Mesenteric fat pad (tissue), 1 donor: ENCODE data around the gene TMEM115. TPM values are rescaled to one million over a fixed set of nuclear protein-coding genes. Genes with fewer than 3 reads are reported as not detected.

ENCODE experiments used
- DNase-seq: peaks from one replicate; pipeline ENCODE4 v3.0.0-alpha.2; 2020; ENCODE audit warnings: low spot score
- total RNA-seq: library from RNA; stranded (reverse); fragmentation: NEBNext Ultra II Directional; extraction: Animal tissue kit (Norgen Biotek cat#: 25700); gene quantifications from one replicate; pipeline ENCODE4 v1.2.1, GENCODE V29; 2021
- donor health status: DM: yes; HTN: yes; CAD: no.

The TMEM115 gene
- total RNA-seq, 1 donor from 2014 or later, result 45.6 TPM

GRCh38 chr3:50334339-50335075 is 24.8 kb downstream of the TMEM115 start:
- no peak for DNase-seq

DNA sequence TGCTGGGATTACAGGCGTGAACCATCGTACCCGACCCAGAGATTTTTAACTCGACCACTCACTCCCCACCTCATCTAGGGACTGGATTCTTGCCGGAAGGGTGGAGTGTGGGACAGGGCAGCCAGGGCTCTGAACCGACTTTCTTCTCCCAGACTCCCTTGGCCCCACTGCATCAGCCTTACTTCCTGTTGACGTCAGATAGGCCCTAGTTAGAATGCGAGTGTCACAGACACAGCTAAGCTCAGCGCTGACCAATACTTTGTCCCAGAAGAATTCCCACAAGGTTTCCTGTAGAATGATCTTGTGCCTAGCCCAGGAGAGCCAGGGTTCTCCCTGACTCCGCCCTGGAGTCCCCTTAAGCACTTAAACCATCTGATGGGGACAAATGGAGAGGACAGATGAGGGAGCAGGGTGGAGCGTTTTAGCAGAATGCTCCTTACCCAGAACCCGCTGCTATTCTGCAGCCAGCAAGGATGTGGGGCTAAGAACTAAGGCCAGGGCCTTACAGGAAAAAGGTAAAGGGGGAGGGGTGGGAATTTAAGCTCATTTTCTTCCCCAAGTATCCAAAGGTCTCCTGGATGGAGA is 25.5 kb downstream of the TMEM115 start:
- no peak for DNase-seq

GRCh38 chr3:50331364-50331907 is 27.9 kb downstream of the TMEM115 start:
- DNase-seq, result no peak

DNA sequence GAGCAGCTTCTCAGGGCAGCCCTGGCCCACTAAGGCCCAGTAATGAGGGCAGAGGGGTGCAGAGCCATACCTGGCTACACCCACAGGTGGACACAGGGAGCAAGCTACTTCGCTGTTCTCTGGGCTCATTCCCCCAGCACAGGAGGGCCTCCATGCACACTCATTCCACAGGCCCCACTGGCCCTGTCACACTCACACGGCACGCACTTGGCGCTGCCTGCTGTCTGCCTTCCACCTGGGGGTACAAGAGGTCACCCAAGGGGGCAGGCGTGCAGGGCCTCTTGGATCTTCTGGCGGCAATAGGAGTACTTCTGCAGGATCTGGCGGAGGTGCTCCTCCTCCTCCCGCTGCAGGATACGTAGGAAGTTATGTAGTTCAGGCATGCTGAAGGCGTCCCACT is 29.0 kb downstream of the TMEM115 start:
- DNase-seq, result no peak

DNA sequence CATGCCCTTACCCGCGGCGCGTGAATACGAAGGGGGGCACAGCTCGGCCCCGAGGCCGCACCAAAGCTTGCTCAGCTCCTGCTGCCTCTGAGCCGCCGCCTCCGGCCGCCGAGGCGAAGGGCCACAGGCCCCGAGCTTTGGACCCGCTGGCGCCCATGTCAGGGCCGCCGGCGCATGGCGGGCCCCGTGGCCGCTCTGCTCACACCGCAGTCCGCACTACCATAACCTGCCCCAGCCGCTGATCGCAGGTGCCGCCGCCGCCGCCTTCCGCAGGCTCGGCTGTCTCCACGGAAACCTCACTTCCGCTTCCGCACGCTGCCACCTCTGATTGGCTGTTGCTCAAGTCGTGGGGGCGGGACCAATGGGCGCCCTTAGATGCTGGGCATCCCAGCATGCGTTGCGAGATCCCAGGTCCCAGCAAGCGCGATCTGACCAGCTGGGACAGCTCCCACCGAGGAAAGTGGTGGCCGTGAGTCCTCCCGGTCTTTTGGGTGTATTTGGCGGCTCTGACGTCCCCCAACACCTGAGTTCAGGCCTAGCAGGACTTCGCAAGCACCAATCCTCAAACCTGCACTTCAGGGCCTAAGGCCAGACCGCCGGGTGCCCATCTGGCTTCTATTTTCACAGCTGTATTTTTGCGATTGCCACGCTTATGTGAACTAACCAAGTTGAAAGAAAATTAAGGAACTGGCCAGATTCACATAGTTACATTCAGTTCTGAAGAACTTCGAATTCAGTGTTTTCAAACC is 31.2 kb downstream of the TMEM115 start, which contains the start of gene TUSC2:
TUSC2 (minus strand) TSS at position 281 of the 749 bp plus-strand sequence; CDS start at position 157, 124 bp downstream.
- DNase-seq, result peak; percentile 98

GRCh38 chr3:50327129-50327528 is 32.2 kb downstream of the TMEM115 start:
- DNase-seq, result no peak

DNA sequence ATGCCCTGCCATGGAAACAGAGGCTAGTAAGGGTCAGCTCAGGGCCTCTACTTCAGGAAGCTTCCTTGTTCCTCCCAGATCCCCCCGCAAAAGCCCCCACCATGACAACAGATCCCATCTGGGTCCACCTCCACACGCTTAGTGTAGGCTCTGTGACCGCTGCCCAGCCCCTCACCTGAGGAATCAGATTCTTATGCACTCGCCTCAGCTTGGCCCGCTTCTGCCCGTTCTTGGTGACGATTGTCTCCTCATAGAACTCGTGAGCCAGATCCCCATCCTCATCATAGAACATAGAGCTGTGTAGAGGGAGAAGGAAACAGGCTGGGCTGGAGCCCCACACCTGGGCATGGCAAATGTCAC is 33.2 kb downstream of the TMEM115 start:
- DNase-seq, result no peak

- no peak for DNase-seq
Measured at GRCh38 chr3:50325497-50326181, 33.7 kb downstream of the TMEM115 start.

DNA sequence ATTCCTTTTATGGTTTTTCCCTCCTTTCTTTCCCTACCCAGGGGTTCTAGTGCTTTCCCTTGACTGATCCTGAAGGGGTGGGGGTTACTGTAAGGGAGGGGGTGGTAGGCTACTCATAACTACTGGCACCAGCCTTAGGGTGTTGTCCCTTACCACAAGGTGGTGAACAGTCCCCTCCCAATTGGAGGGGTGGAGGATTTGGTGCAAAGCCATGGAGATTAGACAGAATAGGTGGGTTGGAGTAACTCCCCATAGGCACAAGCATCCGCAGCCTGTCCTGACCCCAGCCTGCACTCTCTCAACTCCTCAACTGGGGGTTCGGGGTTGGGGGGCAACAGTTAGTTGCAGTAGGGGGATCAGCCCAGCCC is 34.2 kb downstream of the TMEM115 start:
- no peak for DNase-seq

- DNase-seq, result no peak
Measured at GRCh38 chr3:50324351-50325112, 34.8 kb downstream of the TMEM115 start.

DNA sequence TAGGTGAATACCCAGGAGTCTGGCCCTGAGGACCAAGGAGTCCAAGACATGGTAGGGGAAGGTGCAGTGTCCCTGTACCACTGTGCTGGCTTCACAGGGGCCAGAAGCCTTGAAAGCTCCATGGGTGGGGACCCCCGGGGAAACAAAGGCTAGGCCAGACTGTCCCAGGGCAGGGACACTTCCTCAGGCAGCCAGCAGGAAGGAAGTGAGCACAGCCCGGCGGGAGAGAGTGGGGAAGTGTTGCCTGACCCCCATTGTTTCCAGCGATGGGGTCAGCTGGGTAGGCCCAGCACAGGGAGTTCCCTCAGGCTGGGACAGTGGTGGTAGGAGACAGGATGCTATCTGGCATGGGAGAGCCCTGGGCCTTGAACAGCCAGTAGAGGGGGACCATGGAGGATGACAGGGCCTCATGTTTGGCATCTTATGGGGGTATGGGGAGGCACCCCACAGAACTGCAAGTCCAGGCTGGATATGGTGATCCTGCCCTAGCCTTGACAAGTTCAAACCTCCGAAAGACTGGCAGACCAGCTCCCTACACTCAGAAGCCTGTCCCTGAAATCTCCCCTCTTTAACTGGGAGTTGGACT is 35.6 kb downstream of the TMEM115 start:
- no peak for DNase-seq

DNA sequence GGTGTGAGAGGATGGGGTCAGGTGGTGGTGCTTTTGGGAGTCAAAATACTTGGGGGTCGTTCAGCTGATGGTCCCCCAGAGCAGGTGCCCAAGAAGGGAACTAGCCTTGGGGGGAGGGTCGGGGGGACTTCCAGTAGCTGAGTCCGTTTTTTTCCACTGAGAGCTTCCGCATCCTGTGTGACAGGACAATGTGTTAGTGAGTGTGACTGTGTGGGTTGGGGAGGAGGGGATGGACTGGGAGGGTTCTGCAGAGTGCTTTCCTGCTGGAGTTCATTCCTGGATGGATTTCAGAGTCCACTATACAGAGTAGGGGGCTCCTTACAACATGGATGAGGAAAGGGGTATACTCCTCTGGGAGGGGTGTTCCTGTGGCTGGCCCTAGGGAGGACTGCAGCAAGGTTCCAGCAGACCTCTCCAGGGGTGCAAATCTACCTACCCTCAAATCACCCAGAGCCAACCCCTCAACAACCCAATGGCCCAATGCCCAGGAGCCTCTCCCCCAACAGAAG is 36.2 kb downstream of the TMEM115 start:
- no peak for DNase-seq

DNA sequence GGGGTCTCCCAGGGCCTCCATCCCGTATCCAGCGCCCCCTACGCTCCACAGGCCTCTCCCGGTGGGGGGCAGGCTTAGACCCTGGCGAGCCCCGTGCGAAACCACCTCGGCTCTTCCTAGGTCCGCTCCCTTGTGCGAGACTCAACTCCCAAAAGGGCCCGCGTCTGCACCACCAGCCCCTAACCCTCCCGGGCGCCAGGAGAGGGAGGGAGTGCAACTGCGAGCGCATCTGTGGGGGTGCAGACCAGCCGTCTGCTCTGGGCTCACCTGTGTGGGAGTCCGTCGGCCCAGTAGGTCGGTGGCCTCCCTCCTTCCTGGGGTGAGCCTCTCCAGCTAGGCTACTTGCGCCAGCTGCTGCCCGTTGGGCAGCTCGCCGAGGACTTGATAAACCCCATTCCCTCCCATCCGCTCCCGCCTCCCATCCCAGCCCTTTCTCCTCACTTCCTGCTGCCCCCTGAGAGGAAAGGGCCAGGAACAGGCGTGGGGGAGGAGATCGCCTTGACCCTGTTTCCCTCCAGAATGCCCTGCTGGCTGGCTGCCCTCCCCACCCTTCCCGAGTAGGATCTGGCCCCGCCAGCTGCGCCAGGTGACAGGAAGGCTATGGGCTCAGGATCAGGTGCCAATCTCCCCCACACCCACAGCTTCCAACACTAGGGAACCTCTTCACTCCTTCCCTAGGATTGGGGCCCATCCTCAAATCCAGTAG is 36.8 kb downstream of the TMEM115 start, which contains the start of gene HYAL2:
HYAL2 (minus strand) TSS at position 360 of the 706 bp plus-strand sequence. CDS start 2,256 bp downstream, outside the sequence.
- DNase-seq, result no peak

DNA sequence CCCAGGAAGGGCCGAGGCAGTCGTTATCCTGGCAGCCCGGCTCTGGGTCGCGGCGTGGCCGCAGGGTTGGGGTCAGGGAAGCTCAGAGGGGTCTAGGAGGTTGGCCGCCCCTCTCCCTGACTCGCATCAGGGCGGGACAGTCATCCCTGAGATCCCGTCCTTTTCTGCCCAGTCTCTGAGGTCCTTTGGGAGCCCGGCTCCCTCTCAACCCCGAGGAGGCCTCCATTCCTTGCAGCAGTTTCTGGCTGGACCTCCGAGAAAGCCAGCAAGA is 37.3 kb downstream of the TMEM115 start:
- no peak for DNase-seq

DNA sequence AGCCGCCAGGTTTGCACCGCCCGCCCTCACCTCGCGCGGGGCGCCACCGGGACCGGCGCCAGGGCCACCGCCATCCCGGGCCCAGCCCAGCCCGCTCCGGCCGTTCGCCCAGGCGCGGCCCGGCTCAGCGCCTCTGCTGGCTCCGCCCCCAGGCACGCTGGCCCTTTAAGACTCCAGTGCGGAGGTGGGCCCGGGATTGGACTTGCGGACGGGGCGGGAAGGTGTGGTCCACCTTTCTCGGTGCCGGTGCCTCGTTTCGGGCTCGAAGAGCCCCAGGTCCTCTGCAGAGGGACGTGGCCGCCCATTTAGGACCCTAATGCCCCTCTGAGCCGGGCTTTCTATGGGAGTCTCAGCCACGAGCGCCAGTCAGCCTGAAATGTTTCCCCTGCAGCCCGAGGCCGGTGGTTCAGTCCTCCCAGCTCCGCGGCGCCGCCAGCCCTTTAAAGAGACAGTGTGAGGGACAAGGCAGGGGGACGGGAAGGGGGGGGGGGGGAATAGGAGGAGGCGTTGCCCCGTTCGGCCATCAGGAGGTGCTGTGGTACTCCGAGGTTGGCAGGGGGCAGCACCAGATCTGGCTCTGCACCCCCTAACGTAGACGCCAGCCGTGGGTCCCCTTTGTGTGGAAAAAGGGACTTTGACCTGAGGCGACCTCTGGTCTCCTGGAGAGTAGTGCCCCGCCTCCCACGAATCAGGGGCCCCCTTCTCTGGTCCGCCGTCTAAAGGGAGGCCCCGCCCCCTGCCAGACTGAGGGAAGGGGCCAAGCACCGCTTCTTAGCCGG is 37.8 kb downstream of the TMEM115 start:
- DNase-seq, result peak; percentile 96

DNA sequence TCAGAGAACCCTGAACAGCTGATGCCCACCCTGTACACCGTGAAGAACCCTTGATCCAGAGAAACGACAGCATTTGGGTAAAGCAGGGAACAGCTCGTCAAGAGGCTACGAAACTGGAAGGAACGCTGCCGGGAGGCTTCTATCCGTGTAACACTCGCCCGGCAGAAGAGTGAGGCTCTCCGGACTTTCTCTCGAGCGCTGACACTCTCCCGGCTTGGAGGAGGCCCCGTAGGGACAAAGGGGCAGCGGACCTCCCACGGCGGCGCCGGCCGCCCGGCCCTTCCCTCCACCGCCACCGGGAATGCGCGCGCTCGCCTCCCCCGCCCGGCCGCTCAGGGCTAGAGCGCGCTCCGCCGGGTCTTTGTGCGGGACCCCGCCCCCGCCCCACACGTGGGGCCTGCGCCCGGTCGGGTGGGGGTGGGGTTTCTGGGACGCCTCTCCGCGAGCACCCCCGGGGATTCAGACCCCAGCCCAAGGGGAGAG is 38.4 kb downstream of the TMEM115 start:
- no peak for DNase-seq

- DNase-seq, result no peak
Measured at GRCh38 chr3:50319894-50320625, 39.3 kb downstream of the TMEM115 start.
